Transverse colon (tissue), 4 donors: Measurements from ENCODE around the gene IGFL2.
"Not testable (repeated sequence)": the region's sequence is repeated elsewhere in the genome, so short reads cannot be mapped to it uniquely, and the experiment has no call there.

Source experiments
- CTCF ChIP-seq, 5 experiments: fragments of 200-600 bp in 3 of 5; fragments of 450-650 bp in 2 of 5; sonication (generic) in 3 of 5; IDR thresholded peaks; 1 replicate in 2 of 5; 2 replicates in 3 of 5; pipeline ENCODE4 v1.5.1; 2016 to 2017; ENCODE audit warnings: antibody characterized with exemption in 5 of 5, inconsistent platforms in 3 of 5, mild to moderate bottlenecking in 2 of 5, moderate library complexity in 1 of 5
- POLR2AphosphoS5 ChIP-seq, 3 donors: sonication (generic); formaldehyde crosslinking; IDR thresholded peaks; one replicate each; pipeline ENCODE4 v1.6.1; 2016; ENCODE audit warnings: antibody characterized with exemption in 3 of 3

DNA sequence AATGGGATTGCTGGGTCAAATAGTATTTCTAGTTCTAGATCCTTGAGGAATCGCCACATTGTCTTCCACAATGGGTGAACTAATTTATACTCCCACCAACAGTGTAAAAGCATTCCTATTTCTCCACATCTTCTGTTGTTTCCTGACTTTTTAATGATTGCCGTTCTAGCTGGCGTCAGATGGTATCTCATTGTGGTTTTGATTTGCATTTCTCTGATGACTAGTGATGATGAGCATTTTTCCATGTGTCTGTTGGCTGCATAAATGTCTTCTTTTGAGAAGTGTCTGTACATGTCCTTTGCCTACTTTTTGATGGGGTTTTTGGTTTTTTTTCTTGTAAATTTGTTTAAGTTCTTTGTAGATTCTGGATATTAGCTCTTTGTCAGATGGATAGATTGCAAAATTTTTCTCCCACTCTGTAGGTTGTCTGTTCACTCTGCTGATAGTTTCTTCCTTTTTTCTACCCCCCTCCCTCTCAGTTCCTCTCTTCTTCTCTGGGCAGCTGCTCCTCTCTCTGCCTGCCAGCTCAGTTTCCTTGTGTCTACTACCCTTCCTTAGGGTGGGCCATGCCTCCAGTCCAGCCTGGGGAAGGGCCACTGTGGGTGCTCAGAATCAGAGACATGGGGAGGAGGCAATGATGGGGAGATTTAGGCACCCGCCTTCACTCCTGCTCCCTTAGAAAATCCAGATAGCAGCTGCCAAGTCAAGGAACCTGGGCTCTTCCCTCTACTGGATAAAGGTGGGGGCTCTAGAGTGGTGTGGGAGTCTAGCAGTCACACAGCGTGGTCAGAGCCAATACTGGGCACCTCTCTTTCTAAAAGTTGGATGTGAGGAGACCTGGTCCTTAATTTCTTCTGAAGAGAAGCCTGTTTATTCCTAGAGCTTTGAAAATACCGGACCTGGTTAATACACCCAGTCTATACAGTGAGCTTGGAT, 37.0 kb downstream of the IGFL2 start:
- not testable (repeated sequence) for TF ChIP-seq CTCF, POLR2AphosphoS5 (IDR thresholded peaks at IDR 0.05)
